ENCODE measurements around the gene CDH1. TPM values are rescaled to one million over a fixed set of nuclear protein-coding genes. Genes with fewer than 3 reads are reported as not detected.

CDH1 gene
- total and polyA plus RNA-seq, 2 experiments from 2014 or later, result 64.1 to 142 TPM

DNA sequence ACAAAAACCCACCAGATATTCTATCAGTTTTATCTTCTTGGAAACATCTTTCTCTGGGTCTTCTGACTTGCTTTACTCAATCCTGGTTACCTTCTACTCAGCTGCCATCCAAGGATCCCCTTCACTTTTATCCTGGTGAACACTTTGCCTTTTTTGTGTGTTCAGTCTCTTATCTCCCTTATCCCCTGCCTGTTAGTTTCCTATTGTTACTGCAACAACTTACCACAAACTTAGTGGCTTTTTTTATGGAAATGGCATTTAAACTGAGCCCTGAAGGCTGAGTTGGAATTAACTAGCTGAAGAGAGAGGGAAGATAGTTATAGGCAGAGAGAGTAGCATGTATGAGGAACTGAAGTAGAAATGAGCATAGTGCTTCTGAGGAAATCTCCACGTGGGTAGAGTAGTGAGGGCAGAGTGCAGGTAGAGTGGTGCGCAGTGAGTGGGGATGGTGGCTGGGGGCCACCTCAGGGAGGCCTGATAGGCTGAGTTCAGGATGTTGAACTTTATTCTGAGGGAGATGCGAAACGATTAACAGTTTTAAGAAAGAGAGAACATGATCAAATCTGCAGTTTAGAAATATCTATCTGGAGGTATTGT lies 132.5 kb downstream of the CDH1 start:
- Mint-ChIP-seq H3K9me3 (no peaks in the 10 kb centered on the region), H3K27ac (no peak overlapping the region), H3K4me1 (peaks cover 11% of the 10 kb centered on the region; the same call in 2 of the 3 replicates), H3K4me3 (no peak overlapping the region), H3K36me3 (ENCODE audit: low read depth) (peaks cover 4% of the 10 kb centered on the region; the same call in 2 of the 3 replicates), H3K27me3 (ENCODE audit: insufficient read depth, low read depth, poor library complexity) (peaks cover 3% of the 10 kb centered on the region)
- Histone ChIP-seq H2AFZ (no peak overlapping the region), H3K36me3 (ENCODE audit: insufficient read depth) (no peaks in the 10 kb centered on the region), H4K20me1 (replicated peaks; ENCODE audit: insufficient read depth) (no peaks in the 10 kb centered on the region), H3F3A (replicated peaks; ENCODE audit: low read depth) (0 out of 2 replicates have a peak, but pooled peaks cover 3% of the 10 kb centered on the region), H3K4me1 (ENCODE audit: insufficient read depth) (peaks cover 16% of the 10 kb centered on the region), H3K9me2 (ENCODE audit: insufficient read depth) (no peaks in the 10 kb centered on the region), H3K79me2 (replicated peaks; ENCODE audit: insufficient read depth) (no peaks in the 10 kb centered on the region), H3K27ac (ENCODE audit: low read depth) (peak overlapping the region; percentile 10; the same call in 1 of the 2 replicates), H3K4me2 (peak overlapping the region; percentile 20), H3K4me3 (no peak overlapping the region), H3K27me3 (ENCODE audit: insufficient read depth) (no peaks in the 10 kb centered on the region)
- ATAC-seq (peak; percentile 60), DNase-seq (ENCODE audit: low spot score) (peak; percentile 31)
- TF ChIP-seq EZH2phosphoT487 (IDR thresholded peaks at IDR 0.05; ENCODE audit: unreplicated experiment), result no peak
- TF ChIP-seq, protein P1, sequence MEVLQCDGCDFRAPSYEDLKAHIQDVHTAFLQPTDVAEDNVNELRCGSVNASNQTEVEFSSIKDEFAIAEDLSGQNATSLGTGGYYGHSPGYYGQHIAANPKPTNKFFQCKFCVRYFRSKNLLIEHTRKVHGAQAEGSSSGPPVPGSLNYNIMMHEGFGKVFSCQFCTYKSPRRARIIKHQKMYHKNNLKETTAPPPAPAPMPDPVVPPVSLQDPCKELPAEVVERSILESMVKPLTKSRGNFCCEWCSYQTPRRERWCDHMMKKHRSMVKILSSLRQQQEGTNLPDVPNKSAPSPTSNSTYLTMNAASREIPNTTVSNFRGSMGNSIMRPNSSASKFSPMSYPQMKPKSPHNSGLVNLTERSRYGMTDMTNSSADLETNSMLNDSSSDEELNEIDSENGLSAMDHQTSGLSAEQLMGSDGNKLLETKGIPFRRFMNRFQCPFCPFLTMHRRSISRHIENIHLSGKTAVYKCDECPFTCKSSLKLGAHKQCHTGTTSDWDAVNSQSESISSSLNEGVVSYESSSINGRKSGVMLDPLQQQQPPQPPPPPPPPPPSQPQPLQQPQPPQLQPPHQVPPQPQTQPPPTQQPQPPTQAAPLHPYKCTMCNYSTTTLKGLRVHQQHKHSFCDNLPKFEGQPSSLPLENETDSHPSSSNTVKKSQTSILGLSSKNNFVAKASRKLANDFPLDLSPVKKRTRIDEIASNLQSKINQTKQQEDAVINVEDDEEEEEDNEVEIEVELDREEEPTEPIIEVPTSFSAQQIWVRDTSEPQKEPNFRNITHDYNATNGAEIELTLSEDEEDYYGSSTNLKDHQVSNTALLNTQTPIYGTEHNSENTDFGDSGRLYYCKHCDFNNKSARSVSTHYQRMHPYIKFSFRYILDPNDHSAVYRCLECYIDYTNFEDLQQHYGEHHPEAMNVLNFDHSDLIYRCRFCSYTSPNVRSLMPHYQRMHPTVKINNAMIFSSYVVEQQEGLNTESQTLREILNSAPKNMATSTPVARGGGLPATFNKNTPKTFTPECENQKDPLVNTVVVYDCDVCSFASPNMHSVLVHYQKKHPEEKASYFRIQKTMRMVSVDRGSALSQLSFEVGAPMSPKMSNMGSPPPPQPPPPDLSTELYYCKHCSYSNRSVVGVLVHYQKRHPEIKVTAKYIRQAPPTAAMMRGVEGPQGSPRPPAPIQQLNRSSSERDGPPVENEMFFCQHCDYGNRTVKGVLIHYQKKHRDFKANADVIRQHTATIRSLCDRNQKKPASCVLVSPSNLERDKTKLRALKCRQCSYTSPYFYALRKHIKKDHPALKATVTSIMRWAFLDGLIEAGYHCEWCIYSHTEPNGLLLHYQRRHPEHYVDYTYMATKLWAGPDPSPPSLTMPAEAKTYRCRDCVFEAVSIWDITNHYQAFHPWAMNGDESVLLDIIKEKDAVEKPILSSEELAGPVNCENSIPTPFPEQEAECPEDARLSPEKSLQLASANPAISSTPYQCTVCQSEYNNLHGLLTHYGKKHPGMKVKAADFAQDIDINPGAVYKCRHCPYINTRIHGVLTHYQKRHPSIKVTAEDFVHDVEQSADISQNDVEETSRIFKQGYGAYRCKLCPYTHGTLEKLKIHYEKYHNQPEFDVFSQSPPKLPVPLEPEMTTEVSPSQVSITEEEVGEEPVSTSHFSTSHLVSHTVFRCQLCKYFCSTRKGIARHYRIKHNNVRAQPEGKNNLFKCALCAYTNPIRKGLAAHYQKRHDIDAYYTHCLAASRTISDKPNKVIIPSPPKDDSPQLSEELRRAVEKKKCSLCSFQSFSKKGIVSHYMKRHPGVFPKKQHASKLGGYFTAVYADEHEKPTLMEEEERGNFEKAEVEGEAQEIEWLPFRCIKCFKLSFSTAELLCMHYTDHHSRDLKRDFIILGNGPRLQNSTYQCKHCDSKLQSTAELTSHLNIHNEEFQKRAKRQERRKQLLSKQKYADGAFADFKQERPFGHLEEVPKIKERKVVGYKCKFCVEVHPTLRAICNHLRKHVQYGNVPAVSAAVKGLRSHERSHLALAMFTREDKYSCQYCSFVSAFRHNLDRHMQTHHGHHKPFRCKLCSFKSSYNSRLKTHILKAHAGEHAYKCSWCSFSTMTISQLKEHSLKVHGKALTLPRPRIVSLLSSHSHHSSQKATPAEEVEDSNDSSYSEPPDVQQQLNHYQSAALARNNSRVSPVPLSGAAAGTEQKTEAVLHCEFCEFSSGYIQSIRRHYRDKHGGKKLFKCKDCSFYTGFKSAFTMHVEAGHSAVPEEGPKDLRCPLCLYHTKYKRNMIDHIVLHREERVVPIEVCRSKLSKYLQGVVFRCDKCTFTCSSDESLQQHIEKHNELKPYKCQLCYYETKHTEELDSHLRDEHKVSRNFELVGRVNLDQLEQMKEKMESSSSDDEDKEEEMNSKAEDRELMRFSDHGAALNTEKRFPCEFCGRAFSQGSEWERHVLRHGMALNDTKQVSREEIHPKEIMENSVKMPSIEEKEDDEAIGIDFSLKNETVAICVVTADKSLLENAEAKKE (CRISPR knock-in tag; IDR thresholded peaks at IDR 0.05), result no peak
- TF ChIP-seq, protein P2, sequence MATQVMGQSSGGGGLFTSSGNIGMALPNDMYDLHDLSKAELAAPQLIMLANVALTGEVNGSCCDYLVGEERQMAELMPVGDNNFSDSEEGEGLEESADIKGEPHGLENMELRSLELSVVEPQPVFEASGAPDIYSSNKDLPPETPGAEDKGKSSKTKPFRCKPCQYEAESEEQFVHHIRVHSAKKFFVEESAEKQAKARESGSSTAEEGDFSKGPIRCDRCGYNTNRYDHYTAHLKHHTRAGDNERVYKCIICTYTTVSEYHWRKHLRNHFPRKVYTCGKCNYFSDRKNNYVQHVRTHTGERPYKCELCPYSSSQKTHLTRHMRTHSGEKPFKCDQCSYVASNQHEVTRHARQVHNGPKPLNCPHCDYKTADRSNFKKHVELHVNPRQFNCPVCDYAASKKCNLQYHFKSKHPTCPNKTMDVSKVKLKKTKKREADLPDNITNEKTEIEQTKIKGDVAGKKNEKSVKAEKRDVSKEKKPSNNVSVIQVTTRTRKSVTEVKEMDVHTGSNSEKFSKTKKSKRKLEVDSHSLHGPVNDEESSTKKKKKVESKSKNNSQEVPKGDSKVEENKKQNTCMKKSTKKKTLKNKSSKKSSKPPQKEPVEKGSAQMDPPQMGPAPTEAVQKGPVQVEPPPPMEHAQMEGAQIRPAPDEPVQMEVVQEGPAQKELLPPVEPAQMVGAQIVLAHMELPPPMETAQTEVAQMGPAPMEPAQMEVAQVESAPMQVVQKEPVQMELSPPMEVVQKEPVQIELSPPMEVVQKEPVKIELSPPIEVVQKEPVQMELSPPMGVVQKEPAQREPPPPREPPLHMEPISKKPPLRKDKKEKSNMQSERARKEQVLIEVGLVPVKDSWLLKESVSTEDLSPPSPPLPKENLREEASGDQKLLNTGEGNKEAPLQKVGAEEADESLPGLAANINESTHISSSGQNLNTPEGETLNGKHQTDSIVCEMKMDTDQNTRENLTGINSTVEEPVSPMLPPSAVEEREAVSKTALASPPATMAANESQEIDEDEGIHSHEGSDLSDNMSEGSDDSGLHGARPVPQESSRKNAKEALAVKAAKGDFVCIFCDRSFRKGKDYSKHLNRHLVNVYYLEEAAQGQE (IDR thresholded peaks at IDR 0.05; ENCODE audit: unreplicated experiment), result no peak
- TF ChIP-seq CREB1 (CRISPR knock-in tag; IDR thresholded peaks at IDR 0.05; ENCODE audit: low read depth), result no peak
- no peak for TF ChIP-seq ZNF331 (CRISPR knock-in tag; IDR thresholded peaks at IDR 0.05; ENCODE audit: low read depth)
- TF ChIP-seq ZNF114 (CRISPR knock-in tag; IDR thresholded peaks at IDR 0.05), result no peak
- no peak for TF ChIP-seq NANOG (IDR thresholded peaks at IDR 0.05; ENCODE audit: borderline replicate concordance)
- no peak for TF ChIP-seq EZH2 (IDR thresholded peaks at IDR 0.05; ENCODE audit: low read depth, unreplicated experiment)
- TF ChIP-seq, protein P3, sequence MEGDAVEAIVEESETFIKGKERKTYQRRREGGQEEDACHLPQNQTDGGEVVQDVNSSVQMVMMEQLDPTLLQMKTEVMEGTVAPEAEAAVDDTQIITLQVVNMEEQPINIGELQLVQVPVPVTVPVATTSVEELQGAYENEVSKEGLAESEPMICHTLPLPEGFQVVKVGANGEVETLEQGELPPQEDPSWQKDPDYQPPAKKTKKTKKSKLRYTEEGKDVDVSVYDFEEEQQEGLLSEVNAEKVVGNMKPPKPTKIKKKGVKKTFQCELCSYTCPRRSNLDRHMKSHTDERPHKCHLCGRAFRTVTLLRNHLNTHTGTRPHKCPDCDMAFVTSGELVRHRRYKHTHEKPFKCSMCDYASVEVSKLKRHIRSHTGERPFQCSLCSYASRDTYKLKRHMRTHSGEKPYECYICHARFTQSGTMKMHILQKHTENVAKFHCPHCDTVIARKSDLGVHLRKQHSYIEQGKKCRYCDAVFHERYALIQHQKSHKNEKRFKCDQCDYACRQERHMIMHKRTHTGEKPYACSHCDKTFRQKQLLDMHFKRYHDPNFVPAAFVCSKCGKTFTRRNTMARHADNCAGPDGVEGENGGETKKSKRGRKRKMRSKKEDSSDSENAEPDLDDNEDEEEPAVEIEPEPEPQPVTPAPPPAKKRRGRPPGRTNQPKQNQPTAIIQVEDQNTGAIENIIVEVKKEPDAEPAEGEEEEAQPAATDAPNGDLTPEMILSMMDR (conservative IDR thresholded peaks at IDR 0.05; ENCODE audit: low read depth in 2 of 2), result no peak
- TF ChIP-seq STAT1 (IDR thresholded peaks at IDR 0.05; ENCODE audit: unreplicated experiment), result no peak
- no peak for TF ChIP-seq POLR2AphosphoS5 (IDR thresholded peaks at IDR 0.05; ENCODE audit: low read depth)
- no peak for TF ChIP-seq JUNB (IDR thresholded peaks at IDR 0.05; ENCODE audit: unreplicated experiment)
- TF ChIP-seq, protein P4, sequence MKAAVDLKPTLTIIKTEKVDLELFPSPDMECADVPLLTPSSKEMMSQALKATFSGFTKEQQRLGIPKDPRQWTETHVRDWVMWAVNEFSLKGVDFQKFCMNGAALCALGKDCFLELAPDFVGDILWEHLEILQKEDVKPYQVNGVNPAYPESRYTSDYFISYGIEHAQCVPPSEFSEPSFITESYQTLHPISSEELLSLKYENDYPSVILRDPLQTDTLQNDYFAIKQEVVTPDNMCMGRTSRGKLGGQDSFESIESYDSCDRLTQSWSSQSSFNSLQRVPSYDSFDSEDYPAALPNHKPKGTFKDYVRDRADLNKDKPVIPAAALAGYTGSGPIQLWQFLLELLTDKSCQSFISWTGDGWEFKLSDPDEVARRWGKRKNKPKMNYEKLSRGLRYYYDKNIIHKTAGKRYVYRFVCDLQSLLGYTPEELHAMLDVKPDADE (IDR thresholded peaks at IDR 0.05), result no peak

Data from GM23338 (cell line).